ENCODE data around the gene NDRG4.
A peak's percentile ranks its signal among the peaks of the same experiment; 100 is the strongest.

NDRG4 gene

DNA sequence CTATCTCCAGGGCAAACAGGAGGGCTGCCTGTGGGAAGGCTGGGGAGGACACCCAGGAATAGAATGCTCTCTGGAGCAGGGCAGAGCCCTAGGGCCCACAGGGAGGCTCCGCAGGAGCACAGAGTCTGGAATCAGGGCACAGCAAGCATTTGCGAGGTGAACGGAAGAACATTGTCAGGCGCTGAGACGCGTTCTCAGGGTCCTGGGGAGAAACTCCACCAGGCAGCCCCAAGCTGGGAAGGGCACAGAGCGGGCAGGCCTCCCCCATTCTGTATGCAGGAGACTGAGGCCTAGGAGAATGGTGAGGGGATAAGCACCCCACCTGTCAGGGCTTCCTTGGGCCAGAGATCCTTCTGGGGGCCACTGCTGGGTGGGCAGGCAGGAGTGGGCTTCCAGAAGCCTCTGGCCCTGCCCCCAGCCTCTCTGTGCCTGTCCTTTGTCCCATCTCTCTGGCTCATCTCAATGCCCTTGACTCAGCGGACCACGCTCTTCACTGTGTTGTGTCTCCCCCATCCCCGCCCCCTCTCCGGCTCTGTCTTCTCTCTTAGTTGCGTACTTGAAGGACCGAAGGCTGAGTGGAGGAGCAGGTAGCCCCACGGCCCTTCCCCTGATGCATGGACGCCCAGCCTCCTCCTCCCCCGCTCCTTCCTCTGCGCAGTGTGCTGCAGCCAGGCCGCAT is 10.3 kb downstream of the NDRG4 start:
- no peak for DNase-seq (ENCODE audit: low read depth)

DNA sequence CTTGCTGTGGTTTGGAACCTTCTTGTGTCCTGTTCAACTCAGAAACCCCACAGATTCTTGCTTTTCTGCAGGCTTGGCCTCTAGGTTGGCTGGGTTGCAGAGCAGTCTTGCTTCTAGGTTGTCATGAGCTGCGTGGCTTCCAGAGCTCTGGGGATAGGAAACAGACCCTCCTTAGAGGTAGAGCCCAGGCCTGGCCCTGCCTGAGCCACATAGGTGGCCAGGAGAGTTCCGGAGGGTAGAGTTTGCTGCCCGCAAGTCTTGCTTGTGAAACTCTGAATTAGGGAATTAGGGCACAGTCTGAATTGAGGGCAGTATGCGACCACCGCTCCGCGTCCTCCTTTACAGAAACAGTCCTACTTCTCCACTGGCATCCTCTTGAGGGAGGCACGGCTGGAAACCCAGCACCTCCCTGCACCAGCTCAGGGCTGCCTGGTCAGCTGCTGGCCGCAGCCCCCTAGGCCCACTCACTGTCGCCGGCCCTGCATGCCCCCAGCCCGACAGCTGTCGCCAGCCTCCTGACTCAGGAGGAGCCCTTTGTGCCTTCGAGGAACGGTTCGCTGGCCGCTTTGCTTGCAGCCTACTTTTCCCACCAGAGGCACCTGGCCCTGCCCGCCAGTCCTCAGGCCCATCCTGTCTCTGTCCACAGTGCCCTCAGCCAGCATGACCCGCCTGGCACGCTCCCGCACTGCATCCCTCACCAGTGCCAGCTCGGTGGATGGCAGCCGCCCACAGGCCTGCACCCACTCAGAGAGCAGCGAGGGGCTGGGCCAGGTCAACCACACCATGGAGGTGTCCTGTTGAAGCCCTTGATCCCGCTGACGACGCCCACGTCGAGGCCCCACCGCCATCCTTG is 11.1 kb downstream of the NDRG4 start:
- no peak for DNase-seq (ENCODE audit: low read depth)

DNA sequence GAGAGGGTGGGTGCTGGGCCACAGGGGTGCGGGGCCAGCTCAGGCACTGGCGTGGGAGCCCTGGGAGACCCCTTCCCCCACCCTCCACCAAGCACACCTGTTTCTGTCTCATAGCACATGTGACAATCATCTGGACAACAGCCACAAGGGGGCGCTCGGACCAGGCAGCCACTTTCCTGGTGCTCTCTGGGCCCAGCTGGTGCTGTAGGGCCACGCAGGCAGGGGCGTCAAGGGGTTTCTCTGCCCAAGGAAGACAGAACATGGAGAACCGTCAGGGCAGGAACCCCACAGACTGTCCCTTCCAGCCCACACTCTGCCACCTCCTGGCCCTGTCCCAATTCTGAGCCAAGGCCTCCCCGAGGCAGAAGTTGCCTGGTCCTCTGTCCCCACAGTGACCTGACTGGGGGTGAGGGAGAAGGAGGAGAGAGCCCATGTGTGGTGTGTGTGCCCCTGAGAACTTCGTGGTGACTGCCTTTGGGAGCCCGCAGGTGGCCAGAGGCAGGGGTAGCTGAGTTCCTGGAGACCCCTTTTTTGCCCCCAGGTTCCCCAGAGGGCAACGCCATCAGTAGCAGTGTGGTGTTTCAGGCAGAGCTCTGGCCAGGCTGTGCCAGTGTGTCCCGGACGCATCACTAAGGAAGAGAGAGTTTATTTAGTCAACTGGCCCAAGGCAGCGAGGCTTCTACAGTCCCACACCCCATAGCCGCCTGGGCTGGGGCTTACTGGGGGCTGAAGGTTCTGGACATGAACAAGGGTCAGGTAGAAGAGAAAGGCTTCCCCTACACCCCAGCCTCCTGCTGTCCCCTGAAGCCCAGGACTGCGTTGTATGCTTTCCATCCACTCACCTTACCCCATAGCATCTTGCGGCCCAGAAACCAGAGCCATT is 12.2 kb downstream of the NDRG4 start:
- DNase-seq (ENCODE audit: low read depth): no peak

DNA sequence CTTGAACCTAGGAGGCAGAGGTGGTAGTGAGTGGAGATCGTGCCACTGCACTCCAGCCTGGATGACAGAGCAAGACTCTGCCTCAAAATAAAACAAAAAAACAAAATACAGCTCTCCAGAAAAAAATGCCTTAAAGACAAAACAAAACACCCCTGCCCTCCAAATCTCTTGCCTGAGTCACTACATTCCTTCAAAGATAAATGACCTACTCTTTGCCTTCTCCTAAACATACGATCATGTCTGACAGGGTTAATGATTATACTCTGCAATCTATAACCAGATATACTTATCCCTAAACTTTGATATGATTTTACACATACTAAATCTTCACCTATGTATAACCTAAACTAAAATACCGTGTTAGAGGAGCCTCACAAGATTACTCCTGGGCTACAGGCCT is 13.9 kb downstream of the NDRG4 start:
- no peak for DNase-seq (ENCODE audit: low read depth)

DNA sequence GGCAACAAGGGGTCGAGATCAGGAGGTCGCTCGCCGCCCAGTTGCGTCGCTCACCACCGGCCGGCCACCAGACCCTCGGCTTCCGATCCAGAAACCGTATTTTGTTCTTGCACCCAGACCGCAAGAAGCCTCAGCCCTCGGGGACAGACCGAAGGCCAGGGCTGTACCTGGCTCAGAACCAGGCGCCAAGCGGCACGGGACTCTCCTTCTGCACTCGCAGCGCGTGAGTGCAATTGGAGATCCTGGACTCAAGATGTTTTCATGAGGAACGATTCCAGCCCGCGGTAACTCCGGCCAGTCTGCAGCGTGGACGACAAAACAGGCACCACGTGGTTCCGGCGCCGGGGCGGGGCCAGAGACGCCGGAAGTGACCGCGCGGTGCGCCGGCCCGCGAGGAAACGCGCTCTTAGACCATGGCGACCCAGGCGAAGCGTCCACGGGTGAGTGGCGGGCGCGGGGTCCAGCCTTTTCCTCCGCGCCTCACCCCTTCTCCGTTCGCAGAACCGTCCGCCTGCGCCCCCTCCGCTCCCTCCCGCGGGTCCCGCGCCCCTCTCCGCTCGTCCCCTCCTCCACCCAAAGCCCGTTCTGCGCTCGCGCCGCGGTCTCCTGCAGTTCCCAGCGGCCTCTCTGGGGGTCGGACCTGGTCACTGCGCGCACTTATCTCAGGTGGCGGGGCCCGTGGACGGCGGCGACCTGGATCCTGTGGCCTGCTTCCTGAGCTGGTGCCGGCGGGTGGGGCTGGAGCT is 15.4 kb downstream of the NDRG4 start, which contains the start of gene SETD6:
TSS of gene SETD6 (plus strand) at position 393 of the 746 bp plus-strand sequence. CDS start at position 414, 21 bp downstream.
- peak; percentile 58 for DNase-seq (ENCODE audit: low read depth)

DNA sequence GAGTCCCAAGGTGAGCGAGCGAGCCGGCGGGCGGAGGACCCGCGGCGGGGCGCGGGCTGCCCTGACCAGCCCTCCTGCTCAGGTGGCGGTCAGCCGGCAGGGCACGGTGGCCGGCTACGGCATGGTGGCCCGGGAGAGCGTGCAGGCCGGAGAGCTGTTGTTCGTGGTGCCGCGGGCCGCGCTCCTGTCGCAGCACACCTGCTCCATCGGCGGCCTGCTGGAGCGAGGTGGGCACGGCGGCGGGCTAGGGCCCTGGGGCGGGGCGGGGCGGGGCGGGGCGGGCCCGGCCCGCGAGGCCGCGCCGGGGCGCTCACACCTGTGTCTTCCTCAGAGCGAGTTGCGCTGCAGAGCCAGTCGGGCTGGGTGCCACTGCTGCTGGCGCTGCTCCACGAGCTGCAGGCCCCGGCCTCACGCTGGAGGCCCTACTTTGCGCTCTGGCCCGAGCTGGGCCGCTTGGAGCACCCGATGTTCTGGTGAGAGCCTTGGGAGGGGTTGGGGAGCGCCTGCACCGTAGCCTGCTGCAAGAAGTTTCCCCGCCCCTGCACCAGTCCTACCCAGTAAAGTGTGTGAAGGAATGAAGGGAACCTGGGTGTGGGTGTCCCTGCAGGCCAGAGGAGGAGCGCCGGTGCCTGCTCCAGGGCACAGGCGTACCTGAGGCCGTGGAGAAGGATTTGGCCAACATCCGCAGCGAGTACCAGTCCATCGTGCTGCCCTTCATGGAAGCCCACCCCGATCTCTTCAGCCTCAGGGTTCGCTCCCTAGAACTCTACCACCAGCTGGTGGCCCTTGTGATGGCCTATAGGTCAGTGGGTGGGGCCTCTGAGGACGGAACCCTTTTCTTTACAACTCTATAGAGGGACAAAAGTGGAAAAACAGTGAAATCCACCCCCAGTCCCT is 16.2 kb downstream of the NDRG4 start:
- DNase-seq (ENCODE audit: low read depth): no peak

DNA sequence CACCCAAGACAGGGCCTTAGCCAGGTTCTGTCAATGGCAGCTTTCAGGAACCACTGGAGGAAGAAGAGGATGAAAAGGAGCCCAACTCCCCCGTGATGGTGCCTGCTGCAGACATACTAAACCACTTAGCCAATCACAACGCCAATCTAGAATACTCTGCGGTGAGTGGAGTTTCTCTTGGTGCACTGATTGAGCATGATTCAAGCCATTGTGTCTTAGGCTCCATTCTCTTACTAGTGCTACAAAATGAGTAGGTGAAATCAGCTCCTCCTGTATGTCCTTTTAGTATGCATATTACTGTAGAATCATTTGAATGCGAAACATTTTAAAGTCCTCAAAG is 16.8 kb downstream of the NDRG4 start:
- no peak for DNase-seq (ENCODE audit: low read depth)

DNA sequence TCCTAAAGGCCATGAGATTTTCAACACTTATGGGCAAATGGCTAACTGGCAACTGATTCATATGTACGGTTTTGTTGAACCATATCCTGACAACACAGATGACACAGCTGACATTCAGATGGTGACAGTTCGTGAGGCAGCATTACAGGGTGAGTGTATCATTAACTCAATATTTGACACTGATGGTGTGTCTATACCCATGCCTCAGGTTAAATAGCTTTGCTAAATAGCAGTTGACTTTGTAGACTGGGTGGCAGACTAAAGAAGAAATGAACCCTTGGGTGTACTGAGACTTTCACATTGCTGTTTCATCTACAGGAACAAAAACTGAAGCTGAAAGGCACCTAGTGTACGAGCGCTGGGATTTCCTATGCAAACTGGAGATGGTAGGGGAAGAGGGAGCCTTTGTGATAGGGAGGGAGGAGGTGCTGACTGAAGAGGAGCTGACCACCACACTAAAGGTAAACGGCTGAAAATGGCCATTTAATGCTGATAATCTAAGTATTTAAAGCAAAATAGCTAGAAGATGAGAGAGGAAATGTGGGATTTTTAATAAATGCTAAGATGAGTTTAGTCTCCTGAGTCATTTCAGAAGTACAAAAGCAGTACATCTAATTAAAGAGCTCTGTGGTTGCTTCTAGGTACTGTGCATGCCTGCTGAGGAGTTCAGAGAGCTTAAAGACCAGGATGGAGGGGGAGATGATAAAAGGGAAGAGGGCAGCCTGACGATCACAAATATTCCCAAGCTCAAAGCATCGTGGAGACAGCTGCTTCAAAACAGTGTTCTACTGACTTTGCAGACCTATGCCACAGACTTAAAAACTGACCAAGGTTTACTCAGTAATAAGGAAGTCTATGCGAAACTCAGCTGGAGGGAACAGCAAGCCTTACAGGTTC is 18.4 kb downstream of the NDRG4 start:
- DNase-seq (ENCODE audit: low read depth): no peak

DNA sequence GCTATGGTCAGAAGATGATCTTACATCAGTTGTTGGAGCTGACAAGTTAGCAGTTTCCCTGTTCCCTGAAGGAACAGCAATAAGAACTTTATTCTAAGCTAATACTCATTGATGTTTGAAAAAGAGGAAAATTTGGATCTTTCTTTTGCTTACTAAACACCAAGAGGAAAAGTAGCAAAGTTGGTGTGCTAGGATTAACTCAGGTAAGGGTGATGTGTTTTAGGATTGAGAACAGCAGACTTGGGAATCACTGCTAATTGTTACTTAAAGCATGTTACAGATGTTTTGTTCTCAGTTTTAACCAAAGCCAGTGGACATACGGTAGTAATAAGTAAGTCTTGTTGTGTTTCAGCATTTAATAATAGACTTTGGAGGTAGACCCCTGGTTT is 19.0 kb downstream of the NDRG4 start:
- no peak for DNase-seq (ENCODE audit: low read depth)

DNA sequence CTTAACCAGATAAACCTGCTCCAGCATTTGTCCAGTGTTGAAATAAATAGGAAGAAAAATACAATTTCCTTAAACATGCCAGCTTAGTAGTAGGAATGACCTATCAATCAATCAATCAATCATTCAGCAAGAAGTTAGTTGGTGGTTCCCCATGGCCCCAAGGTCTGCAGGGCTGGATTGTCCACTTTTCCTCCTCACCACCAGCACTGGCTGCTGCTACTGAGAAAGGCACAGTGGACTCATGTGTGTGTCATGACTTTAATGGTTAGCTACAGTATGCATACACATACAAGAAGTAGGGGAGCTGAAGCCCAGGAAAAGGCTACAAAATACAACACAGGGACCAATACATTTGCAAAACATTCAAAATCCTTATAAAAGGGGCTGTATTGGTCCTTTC is 19.8 kb downstream of the NDRG4 start:
- DNase-seq (ENCODE audit: low read depth): no peak

DNA sequence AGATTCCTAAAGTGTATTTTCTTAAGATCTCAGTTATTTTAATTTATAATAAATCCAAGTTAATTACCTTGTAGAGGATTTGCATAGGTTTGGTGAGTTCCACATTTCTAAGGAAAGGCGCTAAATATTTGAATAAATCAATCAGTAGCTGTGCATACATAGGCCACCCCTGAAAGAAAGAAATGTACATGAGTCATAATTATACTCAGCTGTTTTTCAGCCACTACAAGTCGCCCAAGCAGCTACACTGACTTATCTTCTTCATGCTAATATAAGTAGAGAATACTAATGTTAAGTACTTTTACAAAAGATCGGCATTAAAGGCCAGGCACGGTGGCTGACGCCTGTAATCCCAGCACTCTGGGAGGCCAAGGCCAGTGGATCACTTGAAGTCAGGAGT is 30.2 kb downstream of the NDRG4 start:
- DNase-seq (ENCODE audit: low read depth): no peak

DNA sequence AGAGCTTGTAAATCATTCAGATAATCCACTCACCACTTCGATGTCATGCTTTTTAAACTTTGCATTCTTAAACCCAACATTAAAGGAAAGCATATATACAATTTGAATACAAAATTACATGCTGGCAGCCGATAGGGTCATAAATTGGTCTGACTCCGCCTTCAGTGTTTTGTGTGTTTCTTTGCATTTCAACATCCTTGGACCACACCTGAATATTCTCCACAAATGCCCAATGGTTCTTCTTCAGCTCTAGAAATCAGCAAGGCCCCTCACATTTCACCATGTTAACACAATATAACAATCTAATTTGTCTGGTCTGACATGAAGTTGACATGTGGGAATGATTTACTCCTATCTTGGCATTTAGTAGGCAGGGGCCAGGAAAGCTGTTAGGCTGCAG is 32.5 kb downstream of the NDRG4 start:
- DNase-seq (ENCODE audit: low read depth): no peak

DNA sequence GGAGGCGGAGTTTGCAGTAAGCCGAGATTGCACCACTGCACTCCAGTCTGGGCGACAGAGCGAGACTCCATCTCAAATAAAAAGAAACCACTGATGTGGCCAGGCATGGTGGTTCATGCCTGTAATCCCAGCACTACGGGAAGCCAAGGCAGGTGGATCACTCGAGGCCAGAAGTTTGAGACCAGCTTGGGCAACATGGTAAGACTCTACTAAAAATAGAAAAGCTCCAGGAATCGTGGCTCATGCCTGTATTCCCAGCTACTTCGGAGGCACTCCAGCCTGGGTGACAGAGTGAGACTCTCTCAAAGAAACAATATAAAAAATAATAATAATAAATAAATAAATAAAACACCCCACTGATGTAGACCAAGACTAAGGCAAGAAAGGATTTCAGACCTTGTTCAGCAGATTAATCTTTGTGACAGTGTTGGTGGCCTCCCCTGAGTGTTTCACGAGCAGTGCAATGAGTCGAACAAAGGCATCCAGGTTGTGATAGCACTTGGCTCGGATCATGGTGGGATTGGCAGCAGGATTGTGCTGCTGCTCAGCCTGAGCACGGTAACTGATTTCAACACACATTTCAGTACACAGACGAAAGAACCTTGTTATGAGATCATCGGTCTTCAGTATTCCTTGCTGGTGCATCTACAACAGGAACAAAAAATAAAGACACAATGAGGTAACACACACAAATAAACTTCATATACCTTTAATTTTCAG is 34.0 kb downstream of the NDRG4 start:
- no peak for DNase-seq (ENCODE audit: low read depth)

DNA sequence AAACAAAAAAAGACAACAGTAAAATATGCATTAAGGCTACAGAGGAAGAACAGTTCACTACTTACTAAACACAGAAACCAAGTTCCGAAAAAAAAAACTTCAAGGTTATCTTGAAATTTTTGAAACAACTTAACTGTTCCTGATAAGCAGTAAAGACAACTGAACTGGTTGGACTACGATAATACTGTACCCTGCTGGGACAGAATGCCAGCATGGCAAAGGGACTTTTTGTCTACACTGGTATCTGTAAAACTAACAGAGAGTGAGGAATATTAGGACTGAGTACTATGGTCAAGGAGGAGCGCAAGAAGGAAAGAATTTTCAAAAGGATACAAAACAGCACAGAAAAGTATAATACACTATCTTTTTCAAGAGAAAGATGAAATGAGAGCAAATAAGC is 35.2 kb downstream of the NDRG4 start:
- DNase-seq (ENCODE audit: low read depth): no peak

DNA sequence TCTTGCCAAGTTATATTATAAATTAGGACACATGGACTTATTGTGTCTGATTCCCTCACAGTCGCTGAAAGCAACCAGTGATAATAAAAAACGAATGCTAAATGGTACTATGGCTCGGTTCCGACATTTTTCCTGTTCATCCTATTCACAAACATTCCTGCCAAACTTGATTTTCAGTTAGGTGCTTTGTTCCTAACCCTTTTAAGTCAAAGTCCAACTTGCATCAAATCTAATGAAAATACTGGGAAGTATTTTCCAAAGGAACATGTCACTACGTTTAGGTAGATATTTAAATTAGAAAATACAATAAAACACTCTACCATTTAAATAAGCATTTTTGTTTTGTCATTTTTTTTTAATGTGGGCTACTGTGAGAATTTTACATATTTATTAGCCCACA is 36.3 kb downstream of the NDRG4 start:
- no peak for DNase-seq (ENCODE audit: low read depth)

DNA sequence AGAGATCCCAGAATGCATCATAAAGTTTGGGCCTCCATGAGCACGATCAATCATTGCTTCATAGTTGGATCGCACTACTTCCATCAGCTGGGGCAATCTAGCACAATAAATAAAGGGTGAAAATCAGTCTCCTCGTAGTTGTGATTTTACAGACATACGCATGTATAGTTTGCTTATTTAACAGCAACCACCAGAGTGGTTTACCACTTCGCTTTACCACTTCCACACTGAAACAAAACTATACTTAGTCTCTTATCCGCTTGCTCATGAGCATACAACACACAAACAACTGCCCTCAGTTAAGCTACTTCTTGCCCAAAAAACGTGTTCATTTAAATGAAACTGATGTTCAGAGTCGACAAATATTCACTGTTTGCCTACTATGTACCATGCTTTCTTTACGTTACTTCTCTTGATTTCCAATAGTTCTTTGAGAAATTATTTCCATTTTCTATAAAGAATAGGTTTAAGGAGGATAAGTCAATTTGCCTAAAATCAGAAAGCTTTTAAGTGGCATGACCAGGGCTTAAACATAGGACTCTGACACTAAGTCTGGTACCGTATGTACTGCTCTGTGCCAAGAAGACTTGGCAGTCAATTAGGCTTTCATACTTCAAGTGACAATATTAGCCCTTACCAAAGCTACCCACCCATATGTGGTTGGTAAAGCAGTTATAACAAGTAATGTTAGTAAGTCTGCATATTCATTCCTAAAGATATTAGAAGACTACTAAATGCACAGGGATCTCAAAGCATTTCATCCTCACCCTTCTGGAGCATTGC is 37.4 kb downstream of the NDRG4 start:
- DNase-seq (ENCODE audit: low read depth): no peak

DNA sequence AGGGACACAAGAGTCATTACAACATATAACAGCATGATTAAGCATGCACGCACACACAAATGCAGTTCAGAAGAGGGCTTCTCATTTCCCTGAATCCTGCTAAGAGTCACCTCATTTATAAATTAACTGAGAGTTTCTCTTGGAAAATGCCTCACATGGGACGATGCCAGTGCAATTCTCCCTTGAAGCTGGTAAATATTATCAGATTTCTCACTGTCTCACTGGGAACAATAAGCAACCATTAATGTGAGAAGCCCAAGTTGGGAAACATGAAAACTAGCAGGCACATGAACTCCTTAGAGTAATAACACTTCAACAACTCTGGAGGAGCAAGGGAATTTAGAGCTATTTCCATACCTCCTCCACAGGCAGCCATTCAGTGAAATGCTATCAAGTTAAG is 41.8 kb downstream of the NDRG4 start:
- no peak for DNase-seq (ENCODE audit: low read depth)

DNA sequence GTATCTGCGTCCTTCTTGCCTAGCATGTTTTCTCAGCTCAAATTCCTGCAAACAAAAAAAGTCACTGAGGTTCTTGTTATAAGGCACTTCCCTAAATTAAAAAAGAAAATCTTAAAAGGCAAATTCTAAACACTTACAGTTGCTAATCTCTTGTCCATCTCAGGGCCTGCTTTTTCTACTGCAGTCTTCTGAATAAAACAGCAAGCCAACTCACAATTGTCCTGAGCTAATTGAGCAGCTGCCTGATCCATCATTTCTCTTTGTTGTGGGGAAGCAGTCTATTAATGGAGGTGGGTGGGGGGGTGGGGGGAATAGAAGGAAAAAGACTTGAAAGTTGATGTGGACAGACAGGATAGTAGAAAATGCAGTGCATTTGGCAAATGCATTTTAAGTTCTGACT is 42.3 kb downstream of the NDRG4 start:
- no peak for DNase-seq (ENCODE audit: low read depth)
